NCI-H2107 treated with DMSO at 0.1 percent for 48 hours (cell line): ENCODE measurements around the gene KCNAB2.
"Not testable (repeated sequence)": the region's sequence is repeated elsewhere in the genome, so short reads cannot be mapped to it uniquely, and the experiment has no call there.

Source experiments
- DNase-seq: peaks from one replicate; lab custom pipeline; 2025; ENCODE audit not compliant: unreplicated experiment; lab: John Stamatoyannopoulos, UW

The KCNAB2 gene

DNA sequence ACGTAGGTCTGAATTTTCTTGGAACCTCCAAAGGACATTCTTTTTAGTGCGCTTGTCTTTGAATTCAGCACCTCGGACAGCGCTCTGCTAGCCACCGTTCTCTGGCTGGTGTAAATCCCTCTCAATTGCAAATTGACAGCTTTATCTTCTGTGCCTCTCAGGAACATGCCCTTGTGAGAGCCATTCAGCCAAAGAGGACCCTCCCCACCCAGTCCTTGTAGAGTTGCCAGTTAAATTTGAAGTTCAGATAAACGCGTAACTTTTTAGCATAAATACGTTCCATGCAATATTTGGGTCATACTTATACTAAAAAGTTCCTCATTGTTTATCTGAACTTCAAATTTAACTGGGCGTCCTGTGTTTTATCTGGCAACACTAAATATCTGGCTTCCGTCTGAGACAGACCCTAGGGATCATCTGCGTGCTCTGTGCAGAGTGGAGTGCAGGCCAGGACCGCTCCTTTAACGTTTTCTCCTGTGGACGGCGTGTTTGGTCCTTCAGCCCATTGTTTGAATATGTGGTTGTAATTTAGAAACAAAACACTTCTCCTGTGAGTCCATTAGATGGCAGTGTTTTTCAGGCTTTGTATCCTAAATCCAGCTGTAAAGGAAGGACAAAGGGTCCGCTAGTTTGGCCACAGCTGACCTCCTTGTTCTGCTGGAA is 7.0 kb downstream of the KCNAB2 start:
- DNase-seq, result peak; percentile 0

- DNase-seq, result no peak
Observed at GRCh38 chr1:6053206-6053546, 7.5 kb downstream of the KCNAB2 start.

DNA sequence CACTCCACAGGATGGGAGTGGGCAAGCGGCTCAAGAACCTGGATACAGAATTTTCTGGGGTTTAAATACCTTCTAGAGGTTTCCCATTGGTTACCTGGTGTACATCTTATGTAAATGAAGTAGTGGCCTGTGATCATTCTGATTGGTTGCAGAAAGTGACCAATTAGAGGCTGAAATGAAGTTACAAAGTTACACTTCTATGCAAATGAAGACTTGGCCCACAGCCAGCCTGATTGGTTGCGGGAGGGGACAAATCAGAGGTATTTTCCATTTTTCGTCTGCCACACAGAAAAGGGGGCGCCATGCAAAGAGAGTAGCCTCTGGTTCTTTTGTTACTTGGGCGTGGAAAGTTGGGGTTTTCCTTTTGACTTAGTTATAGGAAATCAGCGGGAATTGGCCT is 8.9 kb downstream of the KCNAB2 start:
- no peak for DNase-seq

DNA sequence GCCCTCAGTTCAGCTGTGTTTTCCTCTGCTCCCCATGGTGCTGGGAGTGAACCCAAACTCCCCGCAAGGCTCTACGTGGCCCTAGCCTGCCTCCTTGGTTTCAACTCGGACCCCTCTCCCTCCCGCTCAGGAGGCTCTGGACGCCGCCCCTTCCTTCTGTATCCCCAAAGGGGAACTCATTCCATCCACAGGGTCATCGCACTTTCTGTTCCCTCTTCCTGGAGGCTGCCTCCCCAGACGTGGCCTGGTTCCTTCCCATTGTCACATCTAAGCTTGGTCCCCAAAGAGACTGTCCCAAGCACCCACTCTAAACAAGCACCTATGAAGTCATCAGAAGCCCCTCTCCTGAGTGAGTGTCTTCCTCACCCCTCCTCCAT is 10.9 kb downstream of the KCNAB2 start:
- DNase-seq, result no peak

- no peak for DNase-seq
Observed at GRCh38 chr1:6057170-6057845, 11.6 kb downstream of the KCNAB2 start.

DNA sequence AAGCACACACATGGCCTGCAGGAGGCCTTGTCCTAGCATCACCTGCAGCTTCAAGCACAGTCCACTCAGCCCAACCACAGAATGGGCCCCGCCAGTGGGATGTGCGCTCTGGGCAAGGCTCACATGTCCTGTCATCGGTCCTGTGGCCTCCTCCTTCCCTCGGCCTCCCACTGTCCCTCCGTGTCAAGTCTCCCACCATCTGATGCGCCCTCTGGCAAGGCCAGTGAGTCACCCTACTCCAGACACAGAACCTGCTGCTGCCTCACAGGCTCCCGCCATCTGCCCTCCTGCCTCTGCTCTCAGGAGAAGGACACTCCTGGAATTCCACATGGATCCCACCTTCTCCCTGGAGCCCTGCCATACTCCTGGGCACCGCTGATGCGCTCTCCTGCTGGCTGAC is 14.2 kb downstream of the KCNAB2 start:
- DNase-seq, result no peak

DNA sequence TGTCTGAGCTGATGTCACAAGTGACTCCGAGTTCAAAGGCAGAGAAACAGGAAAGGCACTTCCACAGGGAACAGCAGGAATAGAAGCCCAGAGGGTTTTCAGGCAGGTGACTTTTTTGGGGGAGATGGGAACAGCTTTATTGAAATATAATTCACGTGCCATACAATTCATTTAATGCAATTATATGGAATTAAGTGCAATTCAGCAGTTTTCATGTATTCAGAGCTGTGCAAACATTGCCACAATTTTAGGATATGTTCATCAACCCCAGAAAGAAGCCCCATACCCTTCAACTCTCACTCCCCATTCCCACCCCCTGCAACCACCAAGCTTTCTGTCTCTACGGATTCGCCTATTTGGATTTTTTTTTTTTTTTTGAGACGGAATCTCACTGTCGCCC is 17.0 kb downstream of the KCNAB2 start:
- no peak for DNase-seq

DNA sequence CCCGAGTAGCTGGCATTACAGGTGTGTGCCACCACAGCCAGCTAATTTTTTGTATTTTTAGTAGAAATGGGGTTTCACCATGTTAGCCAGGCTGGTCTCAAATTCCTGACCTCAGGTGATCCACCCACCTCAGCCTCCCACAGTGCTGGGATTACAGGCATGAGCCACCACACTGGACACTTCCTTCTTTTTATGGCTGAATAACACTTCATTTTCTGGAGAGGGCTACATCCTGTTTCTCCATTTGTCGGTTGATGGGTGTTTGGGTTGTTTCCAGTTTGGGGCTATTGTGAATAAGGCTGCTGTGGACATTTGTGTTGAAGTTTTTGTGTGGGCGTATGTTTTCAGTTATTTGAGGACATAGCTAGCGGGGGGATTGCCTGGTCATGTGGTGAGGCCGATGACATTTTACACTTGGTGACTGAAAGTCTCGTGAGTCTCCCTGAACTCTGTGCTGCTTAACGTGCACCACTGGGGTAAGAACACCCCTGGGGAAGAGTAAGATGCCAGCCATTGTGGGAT is 17.9 kb downstream of the KCNAB2 start:
- not testable (repeated sequence) for DNase-seq

DNA sequence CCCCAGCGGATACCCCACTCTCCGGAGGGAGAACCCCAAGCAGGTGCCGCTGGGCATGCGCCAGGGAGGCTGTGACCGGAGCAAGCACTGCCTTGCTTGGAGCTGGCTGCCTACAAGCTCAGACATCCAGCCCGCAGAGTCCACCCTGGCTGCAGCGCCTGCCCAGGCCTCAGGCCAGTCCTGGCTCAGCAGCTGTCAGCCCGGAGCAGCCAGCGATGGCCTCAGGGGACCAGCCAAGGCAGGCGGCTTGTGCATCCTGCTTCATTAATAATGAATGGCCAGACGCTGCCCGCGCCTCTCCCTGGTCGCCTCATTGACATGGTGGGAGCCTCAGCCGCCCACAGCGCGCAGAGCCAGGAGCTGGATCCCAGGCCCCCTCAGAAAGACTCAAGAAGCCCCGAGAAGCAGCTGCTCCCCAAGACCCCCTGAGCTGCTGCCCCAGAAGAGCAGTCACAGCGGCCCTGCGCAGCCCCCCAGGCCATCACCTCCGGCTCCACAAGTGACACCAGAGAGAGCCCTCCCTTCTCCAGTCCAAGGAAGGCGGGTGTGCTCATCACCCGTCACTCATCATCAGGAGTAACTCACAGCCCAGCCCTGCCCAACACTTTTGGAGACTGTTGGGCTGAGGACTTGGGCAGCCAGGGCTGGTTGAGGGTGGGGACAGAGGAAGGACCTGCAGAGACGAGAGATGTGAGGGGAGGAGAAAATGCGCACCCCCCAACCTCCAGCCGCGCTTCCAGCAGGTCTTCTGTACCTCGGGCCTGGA is 19.6 kb downstream of the KCNAB2 start:
- no peak for DNase-seq

DNA sequence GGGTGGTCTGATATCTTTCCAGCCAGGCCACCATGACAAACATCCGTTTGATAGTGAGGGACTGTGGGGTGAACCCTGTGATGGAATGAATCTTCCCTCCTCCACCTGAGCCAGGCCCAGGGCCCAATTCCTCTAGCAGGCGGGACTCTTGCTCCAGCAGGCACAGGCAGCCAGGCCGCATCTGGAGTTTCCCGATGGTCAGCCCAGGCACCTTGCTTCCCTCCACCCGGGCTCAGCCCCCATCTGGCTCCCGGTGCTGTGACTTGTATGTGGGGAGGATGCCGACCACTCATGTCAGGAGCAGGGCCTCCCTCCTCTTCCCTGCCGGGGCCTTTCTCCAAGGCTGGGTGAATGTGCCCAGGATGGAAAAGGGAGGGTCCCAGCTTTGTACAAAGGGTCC is 21.0 kb downstream of the KCNAB2 start:
- DNase-seq, result no peak

DNA sequence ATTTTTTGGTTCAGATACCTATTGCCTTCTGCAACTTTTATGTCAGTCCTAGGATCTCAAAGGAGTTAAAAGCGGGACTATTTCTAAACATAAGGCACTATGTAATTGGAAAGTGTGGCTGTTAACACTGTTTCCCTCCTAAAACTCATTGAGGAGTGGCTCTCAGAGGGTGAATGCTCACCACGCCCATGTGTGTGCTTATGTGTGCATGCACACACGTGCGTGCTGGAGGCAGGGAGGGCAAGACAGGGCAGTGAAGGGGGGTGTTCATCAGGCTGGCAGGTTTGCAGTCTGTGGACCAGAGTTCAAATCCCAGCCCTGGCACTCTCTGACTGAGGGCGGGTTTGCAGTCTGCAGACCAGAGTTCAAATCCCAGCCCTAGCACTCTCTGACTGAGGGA is 22.4 kb downstream of the KCNAB2 start:
- no peak for DNase-seq

GRCh38 chr1:6068932-6069331 is 23.2 kb downstream of the KCNAB2 start:
- DNase-seq, result no peak

- DNase-seq, result no peak
Observed at GRCh38 chr1:6069573-6069972, 23.9 kb downstream of the KCNAB2 start.

GRCh38 chr1:6070450-6070974 is 24.8 kb downstream of the KCNAB2 start:
- no peak for DNase-seq

DNA sequence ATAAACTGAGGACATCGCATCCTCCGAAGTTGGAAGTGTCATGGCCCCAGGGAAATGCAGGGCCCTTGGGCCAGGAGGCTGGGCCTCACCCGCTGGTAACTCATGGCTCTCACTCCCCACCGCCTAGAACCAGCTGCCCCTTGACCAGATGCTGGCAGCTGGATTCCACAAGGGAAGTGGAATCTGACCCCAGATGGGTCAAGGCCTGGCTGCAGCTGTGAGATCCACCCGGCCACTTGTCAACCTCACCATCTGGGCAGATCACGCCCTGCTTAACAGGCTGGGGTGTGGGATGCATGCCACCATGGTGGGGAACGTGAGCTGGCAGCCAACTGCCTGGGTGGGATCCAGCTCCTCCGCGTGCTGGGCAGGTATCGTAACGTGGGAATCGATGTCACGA is 25.5 kb downstream of the KCNAB2 start:
- DNase-seq, result no peak

DNA sequence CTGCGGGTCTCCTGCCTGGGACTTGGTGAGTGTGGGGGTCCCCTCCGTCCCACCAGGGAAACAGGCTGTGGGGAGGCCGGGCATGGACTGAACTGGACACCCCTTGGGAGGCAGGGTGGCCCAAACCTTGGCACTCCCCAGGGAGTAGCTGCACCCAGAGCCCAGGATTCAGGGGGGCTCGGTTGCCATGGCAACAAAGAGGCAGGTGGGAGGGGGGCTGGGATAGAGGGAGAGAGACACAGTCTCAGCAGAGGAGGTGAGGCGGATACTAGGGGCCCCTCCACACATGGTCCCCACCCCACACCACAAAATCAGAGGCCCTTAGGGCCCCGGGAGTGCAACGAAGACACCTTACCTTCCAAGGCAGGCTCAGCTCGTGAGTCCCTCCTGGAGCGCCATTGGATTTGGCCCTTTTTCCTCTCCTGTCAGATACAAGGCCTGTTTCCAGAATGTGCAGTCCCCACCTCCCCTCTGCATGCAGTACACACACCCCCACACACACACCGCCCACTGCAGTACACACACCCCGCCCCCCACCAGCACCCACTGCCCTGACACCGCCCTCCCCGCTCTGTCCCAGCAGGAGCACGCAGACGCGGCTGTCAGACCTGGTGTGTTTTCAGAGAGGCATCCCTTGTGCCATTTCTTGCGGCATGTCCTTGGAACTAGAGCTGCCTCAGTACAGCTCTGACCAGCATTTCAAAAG is 27.2 kb downstream of the KCNAB2 start:
- DNase-seq, result no peak

DNA sequence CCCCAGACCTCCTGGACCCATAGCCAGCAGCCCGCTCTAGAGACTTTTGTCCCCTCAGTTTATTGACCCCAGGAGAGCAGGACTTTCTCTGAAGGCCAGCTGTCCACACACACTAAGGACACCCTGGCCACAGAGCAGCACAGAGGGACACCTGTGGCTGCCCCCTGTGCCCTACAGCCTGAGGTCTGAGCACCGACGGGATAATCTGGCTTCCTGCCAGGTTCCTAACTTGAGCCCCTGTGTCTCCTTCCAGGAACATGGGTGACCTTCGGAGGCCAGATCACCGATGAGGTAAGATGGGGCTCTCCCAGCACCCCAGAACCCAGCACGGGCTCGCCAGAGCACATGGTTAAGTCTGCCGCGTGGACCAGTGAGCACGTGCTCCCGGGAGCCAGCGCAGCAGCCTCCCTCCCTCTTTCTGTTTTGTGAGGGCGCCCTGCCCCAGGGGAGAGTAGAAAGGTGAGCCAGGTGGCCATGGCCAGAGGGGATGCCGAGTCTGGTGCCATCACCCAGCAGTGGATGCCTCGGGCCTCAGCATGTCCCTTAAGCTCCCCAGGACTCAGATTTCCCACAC is 27.9 kb downstream of the KCNAB2 start:
- no peak for DNase-seq

- DNase-seq, result no peak
Observed at GRCh38 chr1:6074192-6074901, 28.7 kb downstream of the KCNAB2 start.

GRCh38 chr1:6075748-6076147 is 30.1 kb downstream of the KCNAB2 start:
- no peak for DNase-seq

DNA sequence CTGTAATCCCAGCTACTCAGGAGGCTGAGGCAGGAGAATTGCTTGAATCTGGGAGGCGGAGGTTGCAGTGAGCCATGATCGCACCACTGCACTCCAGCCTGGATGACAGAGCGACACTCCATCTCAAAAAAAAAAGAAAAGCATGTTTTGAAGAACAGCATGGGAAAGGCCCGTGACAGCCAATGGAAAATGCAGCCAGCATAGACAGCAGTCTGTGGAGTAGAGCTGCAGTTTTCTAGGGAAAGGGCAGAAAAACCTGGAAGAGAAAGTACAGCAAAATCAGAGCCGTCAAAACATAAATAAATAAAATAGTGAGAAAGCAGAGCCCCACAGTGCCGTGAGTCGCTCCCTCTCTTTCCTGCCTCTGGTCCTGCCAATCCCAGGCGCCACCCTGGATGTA is 31.4 kb downstream of the KCNAB2 start:
- DNase-seq, result not testable (repeated sequence)
